Colonic mucosa (tissue), 4 donors: ENCODE measurements around the gene PUS7. TPM values are rescaled to one million over a fixed set of nuclear protein-coding genes. Genes with fewer than 3 reads are reported as not detected.
"Not testable (repeated sequence)": the region's sequence is repeated elsewhere in the genome, so short reads cannot be mapped to it uniquely, and the experiment has no call there.

Source experiments
- DNase-seq: peaks from one replicate; pipeline ENCODE4 v3.0.0-alpha.2; 2020
- H3K27ac ChIP-seq: fragments of 200-600 bp; one replicate; pipeline ENCODE4 v1.8.0; 2021
- H3K27me3 ChIP-seq: fragments of 200-600 bp; one replicate; pipeline ENCODE4 v1.8.0; 2021
- H3K36me3 ChIP-seq: fragments of 200-600 bp; one replicate; pipeline ENCODE4 v1.8.0; 2021
- H3K4me1 ChIP-seq: fragments of 200-600 bp; one replicate; pipeline ENCODE4 v1.8.0; 2021; ENCODE audit warnings: mild to moderate bottlenecking
- H3K4me3 ChIP-seq: fragments of 200-600 bp; one replicate; pipeline ENCODE4 v1.8.0; 2021
- H3K9ac ChIP-seq, 2 donors: one replicate each; pipeline ENCODE4 v1.7.0; 2013; ENCODE audit warnings: control low read depth in 2 of 2, low read depth in 2 of 2, low read length in 2 of 2
- H3K9me3 ChIP-seq: fragments of 200-600 bp; one replicate; pipeline ENCODE4 v1.8.0; 2021
- intact Hi-C: fragments of 100-400 bp; cut with DNase I; formaldehyde crosslinking; loops from one replicate; pipeline ENCODE4 v1.14.1; 2022
- total RNA-seq, 2 donors: library from RNA; stranded (reverse); fragmentation: NEBNext Ultra II Directional in 1 of 2; extraction: Animal tissue kit (Norgen Biotek cat#: 25700) in 1 of 2; gene quantifications; one replicate each; pipeline ENCODE4 v1.2.1, GENCODE V29; 2021
- TF ChIP-seq, protein P1 (sequence below): fragments of 200-600 bp; IDR thresholded peaks from one replicate; pipeline ENCODE4 v1.8.0; 2022; ENCODE audit warnings: antibody characterized with exemption, mild to moderate bottlenecking
- donor health status: healthy.
- donor health status: DM: no; HTN: no; CAD: no.
- donor health status: DM: no; HTN: no; CAD: no.

Gene PUS7
- total RNA-seq, 2 donors from 2014 or later = 7.5 to 10.7 TPM

DNA sequence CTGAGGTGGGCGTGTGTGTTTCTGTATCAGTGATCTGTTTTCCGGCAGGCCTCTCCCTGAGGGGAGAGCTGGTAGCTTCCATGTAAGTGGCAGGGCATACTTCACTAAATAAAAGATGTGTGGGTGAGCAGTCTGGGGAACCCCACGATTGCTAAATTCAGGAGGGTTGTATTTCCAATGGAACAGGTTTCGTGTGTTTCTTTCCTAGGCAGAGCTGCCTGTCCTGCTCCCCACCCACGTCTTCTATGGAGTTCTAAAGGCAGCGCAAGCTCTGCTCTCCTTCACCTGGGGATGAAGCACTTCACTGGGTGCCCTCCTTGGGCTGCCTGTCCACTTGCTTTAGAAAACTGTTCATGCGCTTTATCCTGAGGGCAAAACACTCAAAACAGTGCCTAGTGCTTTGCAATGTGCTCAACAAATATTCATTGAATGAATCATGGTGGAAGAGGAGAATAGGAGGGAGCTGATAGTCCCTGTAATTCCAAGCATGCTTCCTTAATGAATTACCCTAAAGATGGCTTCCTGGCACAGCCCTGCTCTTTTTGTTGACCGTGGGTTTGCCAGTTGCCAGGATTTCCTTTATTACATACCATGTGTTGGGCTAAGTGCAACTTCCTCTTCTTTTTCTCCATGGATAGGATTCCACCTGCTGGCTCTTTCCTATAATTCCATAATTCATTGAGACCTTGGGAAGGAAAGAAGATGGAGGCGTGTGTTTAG is 82.7 kb downstream of the PUS7 start:
- intact Hi-C loops = no loop called here
- TF ChIP-seq, protein P1, sequence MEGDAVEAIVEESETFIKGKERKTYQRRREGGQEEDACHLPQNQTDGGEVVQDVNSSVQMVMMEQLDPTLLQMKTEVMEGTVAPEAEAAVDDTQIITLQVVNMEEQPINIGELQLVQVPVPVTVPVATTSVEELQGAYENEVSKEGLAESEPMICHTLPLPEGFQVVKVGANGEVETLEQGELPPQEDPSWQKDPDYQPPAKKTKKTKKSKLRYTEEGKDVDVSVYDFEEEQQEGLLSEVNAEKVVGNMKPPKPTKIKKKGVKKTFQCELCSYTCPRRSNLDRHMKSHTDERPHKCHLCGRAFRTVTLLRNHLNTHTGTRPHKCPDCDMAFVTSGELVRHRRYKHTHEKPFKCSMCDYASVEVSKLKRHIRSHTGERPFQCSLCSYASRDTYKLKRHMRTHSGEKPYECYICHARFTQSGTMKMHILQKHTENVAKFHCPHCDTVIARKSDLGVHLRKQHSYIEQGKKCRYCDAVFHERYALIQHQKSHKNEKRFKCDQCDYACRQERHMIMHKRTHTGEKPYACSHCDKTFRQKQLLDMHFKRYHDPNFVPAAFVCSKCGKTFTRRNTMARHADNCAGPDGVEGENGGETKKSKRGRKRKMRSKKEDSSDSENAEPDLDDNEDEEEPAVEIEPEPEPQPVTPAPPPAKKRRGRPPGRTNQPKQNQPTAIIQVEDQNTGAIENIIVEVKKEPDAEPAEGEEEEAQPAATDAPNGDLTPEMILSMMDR = no peak
- Histone ChIP-seq H3K36me3 (no peaks in the 10 kb centered on the region), H3K27me3 (no peaks in the 10 kb centered on the region), H3K9me3 (no peaks in the 10 kb centered on the region), H3K9ac (no peak overlapping the region), H3K27ac (no peak overlapping the region), H3K4me3 (no peak overlapping the region), H3K4me1 (no peaks in the 10 kb centered on the region)
- peak; percentile 44 for DNase-seq

DNA sequence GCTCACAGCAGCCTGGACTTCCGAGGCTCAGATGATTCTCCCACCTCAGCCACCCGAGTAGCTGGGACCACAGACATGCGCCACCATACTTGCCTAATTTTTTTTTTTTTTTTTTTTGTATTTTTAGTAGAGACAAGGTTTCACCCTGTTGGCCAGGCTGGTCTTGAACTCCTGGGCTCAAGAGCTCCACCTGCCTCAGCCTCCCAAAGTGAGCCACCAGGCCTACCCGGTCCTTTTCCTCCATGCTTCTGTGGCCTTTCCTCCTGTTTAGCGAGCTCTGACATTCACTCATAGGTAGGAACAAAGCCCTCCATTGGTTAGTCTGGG is 83.3 kb downstream of the PUS7 start:
- H3K36me3 ChIP-seq = no peaks in the 10 kb centered on the region
- no peaks in the 10 kb centered on the region for H3K9me3 ChIP-seq
- intact Hi-C loops = no loop called here
- H3K27me3 ChIP-seq = no peaks in the 10 kb centered on the region
- DNase-seq = no peak
- H3K4me3 ChIP-seq = no peak overlapping the region
- no peaks in the 10 kb centered on the region for H3K4me1 ChIP-seq
- no peak overlapping the region for H3K27ac ChIP-seq
- no peak overlapping the region for H3K9ac ChIP-seq
- TF ChIP-seq, protein P1 = no peak

DNA sequence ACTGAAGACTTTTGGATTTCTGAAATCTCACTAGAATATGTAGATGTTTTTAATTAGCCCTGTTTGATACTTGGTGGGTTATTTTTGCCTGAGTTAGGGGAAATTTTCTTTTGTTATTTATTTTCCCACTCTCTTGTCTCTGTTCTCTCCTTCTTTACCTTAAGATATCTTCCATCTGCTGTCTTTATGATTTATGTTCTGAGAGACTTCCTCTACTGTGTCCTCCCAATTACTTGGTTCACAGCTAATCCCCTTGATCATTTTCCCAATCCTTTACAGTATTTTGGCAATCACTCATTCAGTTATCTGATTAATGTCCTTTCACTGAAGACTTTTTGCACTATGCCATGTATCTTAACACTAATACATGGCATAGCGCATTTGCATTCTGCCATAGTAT is 83.8 kb downstream of the PUS7 start:
- no peaks in the 10 kb centered on the region for H3K4me1 ChIP-seq
- DNase-seq = no peak
- H3K36me3 ChIP-seq = no peaks in the 10 kb centered on the region
- no peaks in the 10 kb centered on the region for H3K27me3 ChIP-seq
- no peak overlapping the region for H3K9ac ChIP-seq
- intact Hi-C loops = no loop called here
- no peak overlapping the region for H3K4me3 ChIP-seq
- H3K27ac ChIP-seq = no peak overlapping the region
- H3K9me3 ChIP-seq = no peaks in the 10 kb centered on the region
- TF ChIP-seq, protein P1 = no peak

DNA sequence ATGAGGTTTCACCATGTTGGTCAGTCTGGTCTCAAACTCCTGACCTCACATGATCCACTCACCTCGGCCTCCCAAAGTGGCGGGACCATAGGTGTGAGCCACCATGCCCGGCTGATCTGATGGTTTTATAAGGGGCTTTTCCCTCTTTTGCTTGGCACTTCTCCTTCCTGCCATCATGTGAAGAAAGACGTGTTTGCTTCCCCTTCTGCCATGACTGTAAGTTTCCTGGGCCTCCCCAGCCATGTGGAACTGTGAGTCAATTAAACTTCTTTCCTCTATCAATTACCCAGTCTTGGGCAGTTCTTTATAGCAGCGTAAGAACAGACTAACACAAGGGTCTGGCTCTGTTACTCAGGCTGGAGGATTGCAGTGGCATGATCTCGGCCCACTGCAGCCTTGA is 84.7 kb downstream of the PUS7 start:
- DNase-seq, H3K36me3 ChIP-seq, H3K4me3 ChIP-seq, H3K27me3 ChIP-seq, H3K9ac ChIP-seq, H3K9me3 ChIP-seq, intact Hi-C loops, H3K27ac ChIP-seq, H3K4me1 ChIP-seq: not testable (repeated sequence)

DNA sequence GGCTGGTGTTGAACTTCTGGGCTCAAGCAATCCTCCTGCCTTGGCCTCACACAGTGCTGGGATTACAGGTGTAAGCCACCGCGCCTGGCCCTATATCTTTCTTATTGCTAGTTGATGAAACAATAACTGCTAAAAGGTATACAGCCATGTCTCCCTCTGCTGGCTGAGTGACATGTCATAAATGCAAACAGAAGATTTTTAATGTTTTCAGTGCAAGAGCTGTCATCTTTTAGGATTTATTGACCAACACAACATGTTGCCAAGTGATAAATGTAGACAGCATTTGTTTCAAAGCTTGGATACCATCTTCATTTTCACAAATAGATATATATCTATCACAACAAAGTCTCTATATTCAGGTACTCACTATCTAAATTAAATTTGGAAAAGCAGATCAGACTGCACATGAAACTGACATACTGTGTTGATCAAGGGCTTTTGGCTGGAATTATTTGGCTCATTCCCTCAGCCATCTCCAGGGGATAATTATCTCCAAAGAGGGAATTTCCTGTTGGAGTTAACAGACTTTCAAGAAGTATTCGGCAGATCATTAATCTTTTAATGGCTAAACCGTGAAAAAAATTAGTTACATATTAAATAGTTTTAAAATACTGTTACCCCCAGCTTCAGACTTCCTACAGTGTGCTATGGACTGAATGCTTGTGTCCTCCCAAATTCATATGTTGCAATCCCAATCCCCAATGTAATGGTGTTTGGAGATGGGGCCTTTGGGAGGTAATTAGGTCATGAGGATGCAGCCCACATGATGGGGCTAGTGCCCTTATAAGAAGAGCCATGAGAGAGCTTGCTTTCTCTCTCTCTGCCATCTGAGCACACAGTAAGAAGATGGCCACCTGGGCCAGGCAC is 92.1 kb downstream of the PUS7 start:
- peak; percentile 53 for DNase-seq
- intact Hi-C loops = no loop called here
- TF ChIP-seq, protein P1 = peak; percentile 38

More for the DNA sequence above, 92.1 kb downstream of the PUS7 start:
- no peaks in the 10 kb centered on the region for H3K36me3 ChIP-seq
- no peaks in the 10 kb centered on the region for H3K27me3 ChIP-seq
- H3K4me3 ChIP-seq = no peak overlapping the region
- no peak overlapping the region for H3K27ac ChIP-seq
- no peak overlapping the region for H3K9ac ChIP-seq
- H3K4me1 ChIP-seq = no peaks in the 10 kb centered on the region
- H3K9me3 ChIP-seq = no peaks in the 10 kb centered on the region
